ENCODE data around the gene TRIM17.

DNA sequence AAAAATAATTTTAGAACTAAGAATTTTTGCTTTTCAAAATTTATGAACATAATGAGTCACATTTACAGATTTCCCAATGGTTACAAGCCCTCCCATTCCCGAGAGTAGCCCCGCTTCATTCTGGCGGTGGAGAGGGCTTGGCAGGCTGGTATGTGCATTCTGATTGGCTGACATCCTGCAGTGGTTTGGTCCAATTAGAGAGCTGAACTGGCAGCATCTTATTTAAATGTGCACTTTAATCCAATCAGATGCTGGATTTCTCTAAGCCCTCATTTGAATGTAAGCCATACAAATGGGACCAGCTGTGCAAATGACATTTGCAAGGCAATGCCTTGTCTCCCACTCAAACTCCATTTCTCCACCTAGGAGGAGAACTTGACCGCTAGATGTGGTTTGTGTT, 18.0 kb upstream of the TRIM17 start:
- no peak for TF ChIP-seq CTCF (optimal IDR thresholded peaks at IDR 0.05 in 1 of 3, IDR thresholded peaks at IDR 0.05 in 1 of 3, conservative IDR thresholded peaks at IDR 0.05 in 1 of 3; ENCODE audit: extremely low read depth in 1 of 3, insufficient read depth in 2 of 3, low read length in 3 of 3)
- no peak for TF ChIP-seq EZH2 (IDR thresholded peaks at IDR 0.05; ENCODE audit: low read length)
